Type B pancreatic cell (in vitro differentiated cells): ENCODE measurements around the gene RFLNA. TPM values are rescaled to one million over a fixed set of nuclear protein-coding genes. Genes with fewer than 3 reads are reported as not detected.
A peak's percentile ranks its signal among the peaks of the same experiment; 100 is the strongest.

Experiments used
- DNase-seq: peaks from one replicate; pipeline ENCODE4 v3.0.0; 2021; ENCODE audit warnings: mixed read lengths; ENCODE audit not compliant: unreplicated experiment; ENCODE audit errors: extremely low spot score
- H3K27ac Mint-ChIP-seq: 2 replicates; pipeline ENCODE4 v1.8.0; 2021; ENCODE audit warnings: mild to moderate bottlenecking, mixed read lengths
- H3K27me3 Mint-ChIP-seq: 2 replicates; pipeline ENCODE4 v1.8.0; 2021; ENCODE audit warnings: mixed read lengths
- H3K36me3 Mint-ChIP-seq: 2 replicates; pipeline ENCODE4 v1.8.0; 2021; ENCODE audit warnings: mixed read lengths
- H3K4me1 Mint-ChIP-seq: one replicate; pipeline ENCODE4 v1.8.0; 2021; ENCODE audit warnings: mixed read lengths; ENCODE audit not compliant: unreplicated experiment
- H3K4me3 Mint-ChIP-seq: 2 replicates; pipeline ENCODE4 v1.8.0; 2021; ENCODE audit warnings: mild to moderate bottlenecking, mixed read lengths
- H3K9me3 Mint-ChIP-seq: 2 replicates; pipeline ENCODE4 v1.8.0; 2021; ENCODE audit warnings: mixed read lengths
- CTCF ChIP-seq: fragments of 200-600 bp; sonication (generic); conservative IDR thresholded peaks from 2 replicates; pipeline ENCODE4 v1.5.0; 2021; ENCODE audit warnings: antibody characterized with exemption, mild to moderate bottlenecking
- total RNA-seq: library from RNA; stranded (reverse); gene quantifications from 2 replicates; pipeline ENCODE4 v1.2.1, GENCODE V29; 2021; ENCODE audit warnings: low replicate concordance

Gene RFLNA
- total RNA-seq, 1 donor from 2014 or later = 57.4 TPM

GRCh38 chr12:124278389-124279101 lies 16.3 kb upstream of the RFLNA start:
- Mint-ChIP-seq H3K9me3 (peaks cover 4% of the 10 kb centered on the region), H3K36me3 (no peaks in the 10 kb centered on the region), H3K4me1 (peaks cover 26% of the 10 kb centered on the region), H3K4me3 (peak overlapping the region; percentile 23), H3K27me3 (no peaks in the 10 kb centered on the region), H3K27ac (peak overlapping the region; percentile 10)
- peak; percentile 79 for DNase-seq
- TF ChIP-seq CTCF = peak; percentile 57

- DNase-seq = no peak
- Mint-ChIP-seq H3K9me3 (peaks cover 5% of the 10 kb centered on the region), H3K27ac (peak overlapping the region; percentile 10), H3K27me3 (no peaks in the 10 kb centered on the region), H3K36me3 (no peaks in the 10 kb centered on the region), H3K4me3 (peak overlapping the region; percentile 23), H3K4me1 (peaks cover 24% of the 10 kb centered on the region)
- TF ChIP-seq CTCF = no peak
Observed at GRCh38 chr12:124279315-124279714, 15.6 kb upstream of the RFLNA start.

- no peaks in the 10 kb centered on the region for H3K36me3 Mint-ChIP-seq
- no peak for DNase-seq
- no peak for TF ChIP-seq CTCF
- peaks cover 11% of the 10 kb centered on the region for H3K9me3 Mint-ChIP-seq
- H3K27ac Mint-ChIP-seq = no peak overlapping the region
- peaks cover 24% of the 10 kb centered on the region for H3K4me1 Mint-ChIP-seq
- H3K27me3 Mint-ChIP-seq = no peaks in the 10 kb centered on the region
- H3K4me3 Mint-ChIP-seq = no peak overlapping the region
Observed at GRCh38 chr12:124279846-124280360, 15.0 kb upstream of the RFLNA start.

GRCh38 chr12:124281309-124281708 lies 13.6 kb upstream of the RFLNA start:
- H3K9me3 Mint-ChIP-seq = peaks cover 17% of the 10 kb centered on the region
- TF ChIP-seq CTCF = no peak

GRCh38 chr12:124282287-124282686 lies 12.6 kb upstream of the RFLNA start:
- Mint-ChIP-seq H3K4me1 (peaks cover 28% of the 10 kb centered on the region), H3K36me3 (peaks cover 3% of the 10 kb centered on the region), H3K27me3 (no peaks in the 10 kb centered on the region), H3K9me3 (peaks cover 17% of the 10 kb centered on the region), H3K27ac (no peak overlapping the region), H3K4me3 (no peak overlapping the region)
- no peak for TF ChIP-seq CTCF
- DNase-seq = no peak

More at GRCh38 chr12:124281309-124281708, 13.6 kb upstream of the RFLNA start:
- no peaks in the 10 kb centered on the region for H3K27me3 Mint-ChIP-seq
- H3K4me3 Mint-ChIP-seq = no peak overlapping the region
- H3K4me1 Mint-ChIP-seq = peaks cover 25% of the 10 kb centered on the region
- H3K27ac Mint-ChIP-seq = no peak overlapping the region
- no peak for DNase-seq
- peaks cover 3% of the 10 kb centered on the region for H3K36me3 Mint-ChIP-seq
